H1 (cell line): ENCODE measurements around the gene VPS35L. TPM values are rescaled to one million over a fixed set of nuclear protein-coding genes. Genes with fewer than 3 reads are reported as not detected.

Experiments
- CTCF ChIA-PET: fragments of 300-600 bp; sonication (Branson Sonifier 250); formaldehyde crosslinking; loops from one replicate; lab custom pipeline; 2021; ENCODE audit not compliant: partially characterized antibody; lab: Charles Lee
- POLR2A ChIA-PET: fragments of 300-600 bp; sonication (Branson Sonifier 250); formaldehyde crosslinking; loops from one replicate; lab custom pipeline; 2021; ENCODE audit warnings: inconsistent platforms; ENCODE audit not compliant: partially characterized antibody; lab: Charles Lee
- DNase-seq, 2 experiments: peaks; one replicate each; pipeline versions ENCODE4 v3.0.0 to v3.0.0-alpha.2; 2010 to 2022; ENCODE audit warnings: low spot score in 2 of 2, low read depth in 1 of 2, mixed read lengths in 1 of 2
- FAIRE-seq: peaks from 2 replicates; lab custom pipeline; 2011; peaks lifted over from hg19 to GRCh38; lab: Jason Lieb, UNC
- H2AFZ ChIP-seq: 2 replicates; pipeline ENCODE4 v1.8.1; 2012; ENCODE audit warnings: low read length, inconsistent platforms
- H2AK5ac ChIP-seq: 2 replicates; pipeline ENCODE4 v1.6.1; 2013; ENCODE audit warnings: low read depth, low read length
- H2BK120ac ChIP-seq: replicated peaks from 2 replicates; pipeline ENCODE3; 2013; ENCODE audit warnings: low read depth, low read length, inconsistent platforms
- H2BK12ac ChIP-seq: 2 replicates; pipeline ENCODE4 v1.6.1; 2013; ENCODE audit warnings: low read depth, low read length
- H2BK15ac ChIP-seq: 2 replicates; pipeline ENCODE4 v1.6.1; 2013; ENCODE audit warnings: low read length
- H2BK20ac ChIP-seq: 2 replicates; pipeline ENCODE4 v1.6.1; 2013; ENCODE audit warnings: low read length
- H2BK5ac ChIP-seq: 2 replicates; pipeline ENCODE4 v1.6.1; 2013; ENCODE audit warnings: low read depth, low read length
- H3K14ac ChIP-seq: 2 replicates; pipeline ENCODE4 v1.6.1; 2013; ENCODE audit warnings: inconsistent platforms; ENCODE audit not compliant: insufficient read length
- H3K18ac ChIP-seq: 2 replicates; pipeline ENCODE4 v1.6.1; 2013; ENCODE audit warnings: low read length; ENCODE audit errors: extremely low read depth
- H3K23ac ChIP-seq: 2 replicates; pipeline ENCODE4 v1.6.1; 2013; ENCODE audit warnings: inconsistent platforms; ENCODE audit not compliant: insufficient read length
- H3K23me2 ChIP-seq: 2 replicates; pipeline ENCODE4 v1.6.1; 2013; ENCODE audit warnings: low read depth, low read length
- H3K27ac ChIP-seq: 2 replicates; pipeline ENCODE4 v1.6.1; 2011; ENCODE audit warnings: low read depth, low read length, inconsistent platforms
- H3K27me3 ChIP-seq, 4 experiments: replicated peaks in 1 of 4; 1 replicate in 1 of 4; 2 replicates in 3 of 4; pipeline versions ENCODE4 v1.6.1 to v1.8.1; 2011 to 2013; ENCODE audit warnings: low read length in 3 of 4, mild to moderate bottlenecking in 3 of 4, inconsistent platforms in 2 of 4, mixed read lengths in 2 of 4, moderate library complexity in 1 of 4; ENCODE audit not compliant: control insufficient read depth in 3 of 4, insufficient read depth in 3 of 4; ENCODE audit errors: extremely low read depth in 1 of 4
- H3K36me3 ChIP-seq, 4 experiments: 2 replicates each; pipeline versions ENCODE4 v1.6.1 to v1.8.1; 2011 to 2013; ENCODE audit warnings: mild to moderate bottlenecking in 4 of 4, low read length in 3 of 4, moderate library complexity in 2 of 4, control low read depth in 1 of 4, inconsistent platforms in 1 of 4; ENCODE audit not compliant: insufficient read depth in 4 of 4, control insufficient read depth in 2 of 4
- H3K4ac ChIP-seq: replicated peaks from 2 replicates; pipeline ENCODE3; 2013; ENCODE audit warnings: low read length, low read depth, mixed read lengths, inconsistent platforms; ENCODE audit not compliant: insufficient read length
- H3K4me1 ChIP-seq, 4 experiments: replicated peaks in 1 of 4; 1 replicate in 1 of 4; 2 replicates in 3 of 4; pipeline versions ENCODE4 v1.6.1 to v1.8.1; 2011 to 2013; ENCODE audit warnings: low read length in 3 of 4, inconsistent platforms in 2 of 4, mixed read lengths in 1 of 4; ENCODE audit not compliant: insufficient read depth in 4 of 4, control insufficient read depth in 3 of 4
- H3K4me2 ChIP-seq, 2 experiments: 2 replicates each; pipeline versions ENCODE4 v1.6.1 to v1.8.1; 2011 to 2013; ENCODE audit warnings: low read depth in 2 of 2, low read length in 2 of 2, control low read depth in 1 of 2, inconsistent platforms in 1 of 2, mild to moderate bottlenecking in 1 of 2; ENCODE audit not compliant: insufficient read depth in 1 of 2
- H3K4me3 ChIP-seq, 4 experiments: fragments of 200-600, 300-600 bp in 1 of 4; sonication (generic), shearing (Covaris generic), sonication (Bioruptor Twin) in 1 of 4; 2 replicates each; pipeline versions ENCODE4 v1.5.1 to v1.8.1; 2011 to 2016; ENCODE audit warnings: low read length in 4 of 4, low read depth in 3 of 4, control low read depth in 2 of 4, inconsistent platforms in 2 of 4, mild to moderate bottlenecking in 2 of 4, mixed read lengths in 1 of 4, moderate library complexity in 1 of 4; ENCODE audit not compliant: insufficient read depth in 2 of 4; ENCODE audit errors: extremely low read depth in 1 of 4
- H3K56ac ChIP-seq: replicated peaks from 2 replicates; pipeline ENCODE3; 2013; ENCODE audit warnings: low read depth, mild to moderate bottlenecking, mixed read lengths, low read length, inconsistent platforms; ENCODE audit not compliant: insufficient read length
- H3K79me1 ChIP-seq: 2 replicates; pipeline ENCODE4 v1.6.1; 2013; ENCODE audit warnings: low read depth, low read length, control low read depth
- H3K79me2 ChIP-seq, 2 experiments: 2 replicates each; pipeline versions ENCODE4 v1.6.1 to v1.8.1; 2012 to 2013; ENCODE audit warnings: low read length in 2 of 2, mild to moderate bottlenecking in 2 of 2, inconsistent platforms in 1 of 2; ENCODE audit not compliant: insufficient read depth in 2 of 2, control insufficient read depth in 1 of 2
- H3K9ac ChIP-seq, 4 experiments: replicated peaks in 1 of 4; 1 replicate in 1 of 4; 2 replicates in 3 of 4; pipeline versions ENCODE4 v1.6.1 to v1.8.1; 2011 to 2013; ENCODE audit warnings: low read depth in 3 of 4, low read length in 3 of 4, control low read depth in 2 of 4, mild to moderate bottlenecking in 2 of 4, moderate library complexity in 2 of 4, inconsistent platforms in 1 of 4; ENCODE audit errors: extremely low read depth in 1 of 4
- H3K9me3 ChIP-seq, 2 experiments: 2 replicates each; pipeline versions ENCODE4 v1.6.1 to v1.8.1; 2012 to 2013; ENCODE audit warnings: mild to moderate bottlenecking in 2 of 2, moderate library complexity in 2 of 2, control low read depth in 1 of 2, inconsistent platforms in 1 of 2, low read depth in 1 of 2, low read length in 1 of 2, mixed read lengths in 1 of 2; ENCODE audit not compliant: insufficient read depth in 2 of 2
- H4K20me1 ChIP-seq, 2 experiments: replicated peaks in 1 of 2; 2 replicates each; pipeline versions ENCODE3 to v1.8.1; 2011 to 2013; ENCODE audit warnings: inconsistent platforms in 2 of 2, low read length in 2 of 2, mild to moderate bottlenecking in 1 of 2; ENCODE audit not compliant: insufficient read depth in 2 of 2, control insufficient read depth in 1 of 2
- H4K5ac ChIP-seq: 2 replicates; pipeline ENCODE4 v1.6.1; 2013; ENCODE audit warnings: low read length, low read depth, mixed read lengths, inconsistent platforms; ENCODE audit not compliant: insufficient read length
- H4K8ac ChIP-seq: 2 replicates; pipeline ENCODE4 v1.8.0; 2013; ENCODE audit warnings: mild to moderate bottlenecking, moderate library complexity, low read length, inconsistent platforms; ENCODE audit not compliant: insufficient read depth; ENCODE audit errors: extremely low read depth
- H4K91ac ChIP-seq: replicated peaks from 2 replicates; pipeline ENCODE3; 2013; ENCODE audit warnings: low read length, mixed read lengths, inconsistent platforms; ENCODE audit not compliant: insufficient read length
- CBX5 ChIP-seq: fragments of 300-800, 300-1000 bp; sonication (generic); IDR thresholded peaks from 2 replicates; pipeline ENCODE4 v1.7.1; 2016; ENCODE audit warnings: antibody characterized with exemption, low read length, low read depth
- CBX8 ChIP-seq: fragments of 300-800, 300-1000 bp; sonication (generic); IDR thresholded peaks from 2 replicates; pipeline ENCODE4 v1.7.1; 2016; ENCODE audit warnings: low read depth, low read length, borderline replicate concordance
- HDAC6 ChIP-seq: IDR thresholded peaks from one replicate; pipeline ENCODE4 v1.7.1; 2012; ENCODE audit warnings: low read depth, mild to moderate bottlenecking, inconsistent platforms, low read length, moderate library complexity
- JUN ChIP-seq: IDR thresholded peaks from 2 replicates; pipeline ENCODE4 v1.6.1; 2011; ENCODE audit warnings: low read depth, mild to moderate bottlenecking, improper control_type of control experiment, low read length
- KDM1A ChIP-seq: fragments of 200-600, 300-600 bp; sonication (generic); IDR thresholded peaks from 2 replicates; pipeline ENCODE4 v1.7.1; 2016; ENCODE audit warnings: mild to moderate bottlenecking, low read length, borderline replicate concordance
- PHF8 ChIP-seq: fragments of 200-600 bp; sonication (generic); conservative IDR thresholded peaks from 2 replicates; pipeline ENCODE4 v1.7.1; 2012; ENCODE audit warnings: low read depth, mild to moderate bottlenecking, inconsistent platforms, low read length, moderate library complexity
- RNF2 ChIP-seq: fragments of 200-900, 300-1000 bp; sonication (generic); IDR thresholded peaks from 2 replicates; pipeline ENCODE4 v1.7.1; 2016; ENCODE audit warnings: borderline replicate concordance, low read depth, mild to moderate bottlenecking, antibody characterized with exemption, low read length; ENCODE audit not compliant: poor library complexity, severe bottlenecking; ENCODE audit errors: missing control alignments
- SUZ12 ChIP-seq: fragments of 200-600 bp; sonication (generic); IDR thresholded peaks from 2 replicates; pipeline ENCODE4 v1.6.1; 2012; ENCODE audit warnings: mild to moderate bottlenecking, inconsistent platforms, low read length, moderate library complexity, mixed read lengths
- WGBS, 2 experiments: shearing (Covaris generic) in 1 of 2; methylation state at CpG; one replicate each; pipeline versions ENCODE4 v1.1.6 to v1.1.7; 2013 to 2015; ENCODE audit warnings: low lambda C conversion rate in 2 of 2, mixed read lengths in 2 of 2, inconsistent platforms in 1 of 2, low coverage in 1 of 2, missing lambda C conversion rate in 1 of 2; ENCODE audit not compliant: insufficient replicate concordance in 2 of 2, insufficient coverage in 1 of 2, insufficient read length in 1 of 2; ENCODE audit errors: extremely low coverage in 1 of 2, missing lambda C conversion rate in 1 of 2; 5-methylcytosine and 5-hydroxymethylcytosine counted together
- polyA plus RNA-seq, 7 experiments: library from polyadenylated mRNA; depleted of rRNA in 3 of 7; stranded (reverse) in 5 of 7; unstranded in 2 of 7; fragments of >200 nt in 5 of 7; fragments of 200-250 nt in 2 of 7; gene quantifications; 1 replicate in 5 of 7; 2 replicates in 1 of 7; 4 replicates in 1 of 7; pipeline versions ENCODE4 v1.2.1 to v1.2.3, GENCODE V29; 2011 to 2013; ENCODE audit warnings: missing spikeins in 2 of 7, mixed read lengths in 2 of 7
- total RNA-seq: library from RNA; stranded (reverse); fragmentation: NEBNext Ultra II Directional; extraction: Animal tissue kit (Norgen Biotek cat#: 25700); gene quantifications from 2 replicates; pipeline ENCODE4 v1.2.1, GENCODE V29; 2021

The VPS35L gene
- total and polyA plus RNA-seq, 2 of the 8 experiments (the other 6 are each of a cell fraction or from before 2014, with no cell fraction given) = 31.5 to 57.1 TPM

- no peak overlapping the region for H2BK5ac ChIP-seq
- H3K14ac ChIP-seq = no peak overlapping the region
- H4K5ac ChIP-seq = no peak overlapping the region
- no peak overlapping the region for H4K91ac ChIP-seq
- no peak overlapping the region for H3K23ac ChIP-seq
- H2BK120ac ChIP-seq = no peak overlapping the region
- H3K4me3 ChIP-seq = no peak overlapping the region
- CTCF ChIA-PET = interaction anchor here (0.5 to 1.1 kb wide), 3 partner anchors 14 to 151 kb away, joined by 3 read pairs; no protein-coding TSS in a partner anchor
- DNase-seq (no peak), FAIRE-seq (no peak)
- POLR2A ChIA-PET = interaction anchor here (0.7 to 2.0 kb wide), 3 partner anchors 12 to 25 kb away, joined by 3 to 6 read pairs (median 5); no protein-coding TSS in a partner anchor
- WGBS, 2 experiments = 89% methylated on average over 9 of the region's 9 CpGs; no CpG with 5 or more reads in 1 of the 2 experiments
- H3K79me1 ChIP-seq = no peaks in the 10 kb centered on the region
- H3K27me3 ChIP-seq = no peaks in the 10 kb centered on the region
- 0 out of 2 replicates have a peak overlapping the region, but pooled peaks have one; percentile 17 for H2BK12ac ChIP-seq
- no peak overlapping the region for H3K56ac ChIP-seq
- H2BK15ac ChIP-seq = no peak overlapping the region
- H4K20me1 ChIP-seq = peaks cover 0 to 2% of the 10 kb centered on the region in 2 experiments
- H3K9ac ChIP-seq = no peak overlapping the region
- H3K23me2 ChIP-seq = no peaks in the 10 kb centered on the region
- H3K4ac ChIP-seq = no peak overlapping the region
- H3K4me1 ChIP-seq = 0 out of 7 replicates have a peak, but pooled peaks cover 0 to 4% (median 2%) of the 10 kb centered on the region in 4 experiments
- peaks cover 0 to 4% (median 0%) of the 10 kb centered on the region in 4 experiments; a peak in 1 of 8 replicates for H3K36me3 ChIP-seq
- H3K18ac ChIP-seq = no peak overlapping the region
- no peak overlapping the region for H2AFZ ChIP-seq
- TF ChIP-seq SUZ12 = no peak
- no peak for TF ChIP-seq PHF8
- TF ChIP-seq HDAC6 = no peak
- TF ChIP-seq CBX5 = no peak
- no peak for TF ChIP-seq KDM1A
- TF ChIP-seq RNF2 = no peak
- TF ChIP-seq JUN = no peak
- TF ChIP-seq CBX8 = no peak
- H4K8ac ChIP-seq = no peak overlapping the region
- H2BK20ac ChIP-seq = no peak overlapping the region
- no peak overlapping the region for H3K27ac ChIP-seq
- H3K9me3 ChIP-seq = no peaks in the 10 kb centered on the region
- H3K4me2 ChIP-seq = no peak overlapping the region
- no peaks in the 10 kb centered on the region for H3K79me2 ChIP-seq
- H2AK5ac ChIP-seq = no peak overlapping the region
Observed at GRCh38 chr16:19735074-19735867, 179.8 kb downstream of the VPS35L start.
